ENCODE results near the gene ATP2C2.

DNA sequence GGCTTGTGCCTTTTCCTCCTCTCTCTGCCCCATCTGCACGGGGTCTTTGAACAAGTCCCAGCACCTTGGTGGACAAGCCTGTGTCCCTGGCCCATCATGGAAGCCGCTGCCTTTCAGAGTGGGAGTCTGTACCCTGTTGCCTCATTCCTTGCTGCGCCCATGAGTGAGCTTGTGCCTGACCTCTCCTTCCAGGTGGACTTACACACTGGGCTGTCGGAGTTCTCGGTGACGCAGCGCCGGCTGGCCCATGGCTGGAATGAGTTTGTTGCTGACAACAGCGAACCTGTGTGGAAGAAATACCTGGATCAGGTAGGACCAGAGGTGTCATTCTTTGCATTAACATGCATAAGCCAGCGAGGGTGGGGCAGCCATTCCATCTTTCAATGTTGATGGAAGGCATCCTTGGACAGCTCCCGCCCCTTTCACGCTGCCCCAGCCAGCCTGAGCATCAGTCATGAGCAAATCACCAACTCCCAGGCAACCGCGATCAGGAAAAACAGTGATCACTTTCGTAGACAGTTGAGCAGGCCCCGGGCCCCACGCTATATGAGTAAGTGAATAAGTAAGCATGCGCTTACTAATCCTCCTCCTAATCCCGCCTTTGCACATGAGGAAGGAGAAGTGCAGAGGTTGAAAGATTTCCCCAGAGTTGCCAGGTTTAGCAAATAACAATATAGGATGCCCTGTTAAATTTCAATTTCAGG, 36.8 kb downstream of the ATP2C2 start:
- TF ChIP-seq, protein P1, sequence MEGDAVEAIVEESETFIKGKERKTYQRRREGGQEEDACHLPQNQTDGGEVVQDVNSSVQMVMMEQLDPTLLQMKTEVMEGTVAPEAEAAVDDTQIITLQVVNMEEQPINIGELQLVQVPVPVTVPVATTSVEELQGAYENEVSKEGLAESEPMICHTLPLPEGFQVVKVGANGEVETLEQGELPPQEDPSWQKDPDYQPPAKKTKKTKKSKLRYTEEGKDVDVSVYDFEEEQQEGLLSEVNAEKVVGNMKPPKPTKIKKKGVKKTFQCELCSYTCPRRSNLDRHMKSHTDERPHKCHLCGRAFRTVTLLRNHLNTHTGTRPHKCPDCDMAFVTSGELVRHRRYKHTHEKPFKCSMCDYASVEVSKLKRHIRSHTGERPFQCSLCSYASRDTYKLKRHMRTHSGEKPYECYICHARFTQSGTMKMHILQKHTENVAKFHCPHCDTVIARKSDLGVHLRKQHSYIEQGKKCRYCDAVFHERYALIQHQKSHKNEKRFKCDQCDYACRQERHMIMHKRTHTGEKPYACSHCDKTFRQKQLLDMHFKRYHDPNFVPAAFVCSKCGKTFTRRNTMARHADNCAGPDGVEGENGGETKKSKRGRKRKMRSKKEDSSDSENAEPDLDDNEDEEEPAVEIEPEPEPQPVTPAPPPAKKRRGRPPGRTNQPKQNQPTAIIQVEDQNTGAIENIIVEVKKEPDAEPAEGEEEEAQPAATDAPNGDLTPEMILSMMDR (IDR thresholded peaks at IDR 0.05; ENCODE audit: low read length), result no peak
- TF ChIP-seq EZH2 (IDR thresholded peaks at IDR 0.05; ENCODE audit: borderline replicate concordance, low read length), result no peak

Data from OCI-LY1 (cell line).